T-helper 1 cell (primary cell): ENCODE measurements around the gene AMER1.

Experiments
- DNase-seq, 5 donors: peaks; one replicate each; pipeline ENCODE4 v3.0.0-alpha.2; 2012 to 2020

AMER1 gene

GRCh38 chrX:64182208-64182607 lies 23.3 kb downstream of the AMER1 start:
- DNase-seq = no peak

DNA sequence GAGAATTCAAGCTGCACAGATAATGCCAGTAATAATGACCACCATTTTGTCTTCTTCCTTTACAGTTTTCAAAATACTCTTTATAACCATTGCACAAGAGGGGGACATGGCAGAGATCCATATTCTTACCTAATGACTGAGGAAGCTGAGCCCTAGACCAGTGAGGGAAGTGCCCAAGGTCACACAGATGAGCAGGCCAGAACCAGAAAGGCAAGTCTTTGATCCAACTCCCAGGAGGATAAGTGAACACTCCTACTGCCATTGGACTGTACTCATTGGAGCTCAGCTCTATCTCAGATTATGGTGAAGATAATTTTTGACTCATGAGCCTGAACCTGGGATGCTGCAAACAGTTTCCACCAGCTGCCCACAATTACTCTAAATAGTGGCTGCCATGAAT lies 28.6 kb downstream of the AMER1 start:
- no peak for DNase-seq

DNA sequence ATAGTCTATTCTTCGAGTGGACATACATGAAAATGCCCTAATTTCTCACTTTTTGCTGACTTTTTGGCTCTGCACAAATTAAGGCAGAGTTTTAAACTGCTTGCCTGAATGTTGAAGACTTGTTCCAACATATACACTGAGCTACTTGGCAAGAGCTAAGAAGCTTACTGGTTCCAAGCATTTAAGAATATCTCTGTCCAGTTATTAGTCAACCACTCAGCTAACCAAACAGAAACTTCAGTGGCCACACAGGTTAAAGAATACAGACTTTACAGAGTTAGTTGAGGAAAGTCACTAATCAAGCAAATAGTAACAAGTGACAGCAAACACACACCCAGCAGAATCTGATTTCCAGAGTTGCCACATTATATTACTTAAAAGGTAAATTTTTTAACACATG lies 35.5 kb downstream of the AMER1 start:
- DNase-seq = no peak

DNA sequence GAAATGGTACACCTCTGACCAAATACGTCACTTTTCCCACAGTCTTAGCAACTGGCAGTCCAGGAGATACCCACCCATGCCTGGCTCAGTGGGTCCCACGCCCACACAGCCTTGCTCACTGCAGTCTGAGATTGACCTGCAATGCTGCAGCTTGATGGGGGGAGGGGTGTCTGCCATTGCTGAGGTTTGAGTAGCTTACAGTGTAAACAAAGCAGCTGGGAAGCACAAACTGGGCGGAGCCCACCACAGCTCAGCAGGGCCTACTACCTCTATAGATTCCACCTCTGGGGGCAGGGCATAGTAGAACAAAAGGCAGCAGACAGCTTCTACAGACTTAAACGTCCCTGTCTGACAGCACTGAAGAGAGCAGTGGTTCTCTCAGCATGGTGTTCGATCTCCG lies 52.7 kb downstream of the AMER1 start:
- no peak for DNase-seq

- DNase-seq = no peak
These were observed 53.6 kb downstream of the AMER1 start for GRCh38 chrX:64151911-64152310.

DNA sequence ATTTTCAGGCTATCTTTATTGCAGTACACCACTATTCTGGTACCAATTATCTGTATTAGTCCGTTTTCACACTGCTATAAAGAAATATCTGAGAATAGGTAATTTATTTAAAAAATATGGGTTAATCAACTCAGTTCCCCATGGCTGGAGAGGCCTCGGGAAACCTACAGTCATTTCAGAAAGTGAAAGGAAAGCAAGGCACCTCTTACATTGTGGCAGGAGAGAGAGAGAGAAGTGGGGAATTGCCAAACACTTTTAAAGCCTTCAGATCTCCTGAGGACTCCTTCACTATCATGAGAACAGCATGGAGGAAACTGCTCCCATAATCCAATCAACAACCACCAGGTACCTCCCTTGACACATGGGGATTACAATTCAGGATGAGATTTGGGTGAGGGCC lies 54.7 kb downstream of the AMER1 start:
- DNase-seq = no peak
